GM23338 (cell line): ENCODE results near the gene RMI1. TPM values are rescaled to one million over a fixed set of nuclear protein-coding genes. Genes with fewer than 3 reads are reported as not detected.

ENCODE experiments used
- ATAC-seq: fragments of 200-7000 bp; cut with Tn5 transposase; 3 replicates; pipeline ENCODE4 v1.9.1; 2020
- DNase-seq: peaks from one replicate; pipeline ENCODE4 v3.0.0-alpha.2; 2015; ENCODE audit warnings: low spot score
- H2AFZ ChIP-seq: fragments of 200-600 bp; sonication (generic); 2 replicates; pipeline ENCODE4 v1.8.0; 2016; ENCODE audit warnings: antibody characterized with exemption, mild to moderate bottlenecking, moderate library complexity
- H3F3A ChIP-seq: fragments of 200-600 bp; sonication (generic); replicated peaks from 2 replicates; pipeline ENCODE4 v1.8.0; 2017; ENCODE audit warnings: antibody characterized with exemption, mixed run types, low read depth
- H3K27ac ChIP-seq: fragments of 200-600 bp; sonication (generic); 2 replicates; pipeline ENCODE4 v1.6.1; 2016; ENCODE audit warnings: low read depth
- H3K27me3 ChIP-seq: fragments of 200-600 bp; sonication (generic); 2 replicates; pipeline ENCODE4 v1.8.0; 2016; ENCODE audit warnings: mild to moderate bottlenecking, mixed run types, moderate library complexity; ENCODE audit not compliant: insufficient read depth
- H3K36me3 ChIP-seq: fragments of 200-600 bp; sonication (generic); 2 replicates; pipeline ENCODE4 v1.8.0; 2016; ENCODE audit warnings: mild to moderate bottlenecking; ENCODE audit not compliant: insufficient read depth
- H3K4me1 ChIP-seq: fragments of 200-600 bp; sonication (generic); 2 replicates; pipeline ENCODE4 v1.8.0; 2016; ENCODE audit warnings: mild to moderate bottlenecking, moderate library complexity; ENCODE audit not compliant: insufficient read depth
- H3K4me2 ChIP-seq: fragments of 200-600 bp; sonication (generic); 2 replicates; pipeline ENCODE4 v1.7.1; 2017; ENCODE audit warnings: mixed run types
- H3K4me3 ChIP-seq: fragments of 200-600 bp; sonication (generic); 2 replicates; pipeline ENCODE4 v1.6.1; 2016; ENCODE audit warnings: mixed run types
- H3K79me2 ChIP-seq: fragments of 200-600 bp; sonication (generic); replicated peaks from 2 replicates; pipeline ENCODE4 v1.8.0; 2017; ENCODE audit warnings: mild to moderate bottlenecking; ENCODE audit not compliant: insufficient read depth
- H3K9me2 ChIP-seq: fragments of 200-600 bp; sonication (generic); 2 replicates; pipeline ENCODE4 v1.8.0; 2017; ENCODE audit not compliant: insufficient read depth
- H4K20me1 ChIP-seq: fragments of 200-600 bp; sonication (generic); replicated peaks from 2 replicates; pipeline ENCODE4 v1.8.0; 2017; ENCODE audit warnings: mild to moderate bottlenecking; ENCODE audit not compliant: insufficient read depth
- H3K27ac Mint-ChIP-seq: 2 replicates; pipeline ENCODE4 v1.8.0; 2020; ENCODE audit warnings: inconsistent platforms, mild to moderate bottlenecking, moderate library complexity, mixed read lengths
- H3K27me3 Mint-ChIP-seq: 3 replicates; pipeline ENCODE4 v1.8.0; 2022; ENCODE audit warnings: low read depth, mild to moderate bottlenecking, moderate library complexity, mixed read lengths, inconsistent platforms; ENCODE audit not compliant: insufficient read depth, poor library complexity
- H3K36me3 Mint-ChIP-seq: 3 replicates; pipeline ENCODE4 v1.8.0; 2021; ENCODE audit warnings: low read depth, mild to moderate bottlenecking, inconsistent platforms, moderate library complexity, mixed read lengths
- H3K4me1 Mint-ChIP-seq: 3 replicates; pipeline ENCODE4 v1.8.0; 2020; ENCODE audit warnings: mild to moderate bottlenecking, inconsistent platforms, mixed read lengths
- H3K4me3 Mint-ChIP-seq: 3 replicates; pipeline ENCODE4 v1.8.0; 2021; ENCODE audit warnings: moderate library complexity, mild to moderate bottlenecking, inconsistent platforms, mixed read lengths
- H3K9me3 Mint-ChIP-seq: 3 replicates; pipeline ENCODE4 v1.8.0; 2020; ENCODE audit warnings: moderate library complexity, mild to moderate bottlenecking, inconsistent platforms, mixed read lengths
- CREB1 ChIP-seq: fragments of 250-450 bp; sonication (Bioruptor Pico); IDR thresholded peaks from 2 replicates; pipeline ENCODE4 v1.5.0; 2020; ENCODE audit warnings: low read depth, mild to moderate bottlenecking, moderate library complexity
- EZH2 ChIP-seq: fragments of 200-600 bp; sonication (generic); IDR thresholded peaks from one replicate; pipeline ENCODE4 v1.8.0; 2017; ENCODE audit warnings: antibody characterized with exemption, mild to moderate bottlenecking, low read depth; ENCODE audit not compliant: unreplicated experiment
- EZH2phosphoT487 ChIP-seq: fragments of 200-600 bp; sonication (generic); IDR thresholded peaks from one replicate; pipeline ENCODE4 v1.8.1; 2018; ENCODE audit warnings: antibody characterized with exemption; ENCODE audit not compliant: unreplicated experiment
- JUNB ChIP-seq: IDR thresholded peaks from one replicate; pipeline ENCODE4 v1.6.1; 2016; ENCODE audit warnings: antibody characterized with exemption; ENCODE audit not compliant: unreplicated experiment
- NANOG ChIP-seq: IDR thresholded peaks from 2 replicates; pipeline ENCODE4 v1.6.1; 2016; ENCODE audit warnings: antibody characterized with exemption, borderline replicate concordance
- POLR2AphosphoS5 ChIP-seq: IDR thresholded peaks from 2 replicates; pipeline ENCODE4 v1.6.1; 2016; ENCODE audit warnings: antibody characterized with exemption, low read depth
- STAT1 ChIP-seq: IDR thresholded peaks from one replicate; pipeline ENCODE4 v1.6.1; 2016; ENCODE audit warnings: antibody characterized with exemption; ENCODE audit not compliant: unreplicated experiment
- ZNF114 ChIP-seq: fragments of 250-450 bp; sonication (Bioruptor Pico); IDR thresholded peaks from 2 replicates; pipeline ENCODE4 v1.5.0; 2020; ENCODE audit warnings: mild to moderate bottlenecking, moderate library complexity
- ZNF331 ChIP-seq: fragments of 250-450 bp; sonication (Bioruptor Pico); IDR thresholded peaks from 2 replicates; pipeline ENCODE4 v1.5.0; 2020; ENCODE audit warnings: low read depth, mild to moderate bottlenecking, moderate library complexity
- polyA plus RNA-seq: library from polyadenylated mRNA; unstranded; fragments of >200 nt; fragmentation: Nextera tagmentation; extraction: Ambion mirVana; gene quantifications from 2 replicates; pipeline ENCODE4 v1.2.1, GENCODE V29; 2016
- total RNA-seq: library from RNA; depleted of rRNA; stranded (reverse); fragments of >200 nt; shearing (Covaris generic); gene quantifications from 2 replicates; pipeline ENCODE4 v1.2.3, GENCODE V29; 2014
- TF ChIP-seq, protein P1 (sequence below), 2 experiments: fragments of 200-600 bp in 1 of 2; sonication (generic) in 1 of 2; conservative IDR thresholded peaks; 2 replicates each; pipeline versions ENCODE4 v1.5.1 to v1.6.1; 2016 to 2017; ENCODE audit warnings: antibody characterized with exemption in 2 of 2, low read depth in 2 of 2, mild to moderate bottlenecking in 2 of 2, moderate library complexity in 1 of 2
- TF ChIP-seq, protein P2 (sequence below): fragments of 250-450 bp; sonication (Bioruptor Pico); IDR thresholded peaks from 2 replicates; pipeline ENCODE4 v1.5.0; 2020; ENCODE audit warnings: mild to moderate bottlenecking, moderate library complexity
- TF ChIP-seq, protein P3 (sequence below): IDR thresholded peaks from one replicate; pipeline ENCODE4 v1.6.1; 2018; ENCODE audit warnings: antibody characterized with exemption; ENCODE audit not compliant: unreplicated experiment
- TF ChIP-seq, protein P4 (sequence below): IDR thresholded peaks from 2 replicates; pipeline ENCODE4 v1.6.1; 2016; ENCODE audit warnings: antibody characterized with exemption

Gene RMI1
- total and polyA plus RNA-seq, 2 experiments from 2014 or later: 16.9 to 36.1 TPM

DNA sequence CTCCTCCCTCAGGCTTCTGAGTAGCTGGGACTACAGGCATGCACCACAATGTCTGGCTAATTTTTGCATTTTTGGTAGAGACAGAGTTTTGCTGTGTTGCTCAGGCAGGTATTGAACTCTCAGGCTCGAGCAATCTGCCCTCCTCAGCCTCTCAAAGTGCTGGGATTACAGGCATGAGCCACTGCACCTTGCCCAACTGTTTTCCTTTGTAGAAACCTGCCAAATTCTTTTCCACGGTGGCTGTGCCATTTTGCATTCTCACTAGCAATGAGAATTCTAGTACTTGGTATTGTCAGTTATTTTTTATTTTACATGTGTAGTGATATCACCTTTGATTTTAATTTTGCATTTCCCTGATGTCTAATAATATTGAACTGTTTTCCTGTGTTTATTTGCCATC is 7.8 kb downstream of the RMI1 start:
- Histone ChIP-seq H3K36me3 (no peaks in the 10 kb centered on the region), H3K27me3 (no peaks in the 10 kb centered on the region), H3K9me2 (no peaks in the 10 kb centered on the region), H2AFZ (no peak overlapping the region), H3K27ac (no peak overlapping the region), H3F3A (no peaks in the 10 kb centered on the region), H3K4me3 (no peak overlapping the region), H3K4me2 (no peak overlapping the region), H3K4me1 (peaks cover under 1% of the 10 kb centered on the region; the same call in 1 of the 2 replicates), H4K20me1 (peaks cover 44% of the 10 kb centered on the region), H3K79me2 (peaks cover 97% of the 10 kb centered on the region)
- no peaks in the 10 kb centered on the region for H3K9me3 Mint-ChIP-seq
- peaks cover 4% of the 10 kb centered on the region for H3K27me3 Mint-ChIP-seq
- TF ChIP-seq, protein P1, sequence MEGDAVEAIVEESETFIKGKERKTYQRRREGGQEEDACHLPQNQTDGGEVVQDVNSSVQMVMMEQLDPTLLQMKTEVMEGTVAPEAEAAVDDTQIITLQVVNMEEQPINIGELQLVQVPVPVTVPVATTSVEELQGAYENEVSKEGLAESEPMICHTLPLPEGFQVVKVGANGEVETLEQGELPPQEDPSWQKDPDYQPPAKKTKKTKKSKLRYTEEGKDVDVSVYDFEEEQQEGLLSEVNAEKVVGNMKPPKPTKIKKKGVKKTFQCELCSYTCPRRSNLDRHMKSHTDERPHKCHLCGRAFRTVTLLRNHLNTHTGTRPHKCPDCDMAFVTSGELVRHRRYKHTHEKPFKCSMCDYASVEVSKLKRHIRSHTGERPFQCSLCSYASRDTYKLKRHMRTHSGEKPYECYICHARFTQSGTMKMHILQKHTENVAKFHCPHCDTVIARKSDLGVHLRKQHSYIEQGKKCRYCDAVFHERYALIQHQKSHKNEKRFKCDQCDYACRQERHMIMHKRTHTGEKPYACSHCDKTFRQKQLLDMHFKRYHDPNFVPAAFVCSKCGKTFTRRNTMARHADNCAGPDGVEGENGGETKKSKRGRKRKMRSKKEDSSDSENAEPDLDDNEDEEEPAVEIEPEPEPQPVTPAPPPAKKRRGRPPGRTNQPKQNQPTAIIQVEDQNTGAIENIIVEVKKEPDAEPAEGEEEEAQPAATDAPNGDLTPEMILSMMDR (conservative IDR thresholded peaks at IDR 0.05; ENCODE audit: low read depth in 2 of 2): no peak
- TF ChIP-seq EZH2 (no peak), ZNF331 (no peak), JUNB (no peak), STAT1 (no peak), ZNF114 (CRISPR knock-in tag) (no peak), EZH2phosphoT487 (no peak), POLR2AphosphoS5 (no peak), NANOG (no peak), CREB1 (CRISPR knock-in tag) (no peak)
- TF ChIP-seq, protein P2, sequence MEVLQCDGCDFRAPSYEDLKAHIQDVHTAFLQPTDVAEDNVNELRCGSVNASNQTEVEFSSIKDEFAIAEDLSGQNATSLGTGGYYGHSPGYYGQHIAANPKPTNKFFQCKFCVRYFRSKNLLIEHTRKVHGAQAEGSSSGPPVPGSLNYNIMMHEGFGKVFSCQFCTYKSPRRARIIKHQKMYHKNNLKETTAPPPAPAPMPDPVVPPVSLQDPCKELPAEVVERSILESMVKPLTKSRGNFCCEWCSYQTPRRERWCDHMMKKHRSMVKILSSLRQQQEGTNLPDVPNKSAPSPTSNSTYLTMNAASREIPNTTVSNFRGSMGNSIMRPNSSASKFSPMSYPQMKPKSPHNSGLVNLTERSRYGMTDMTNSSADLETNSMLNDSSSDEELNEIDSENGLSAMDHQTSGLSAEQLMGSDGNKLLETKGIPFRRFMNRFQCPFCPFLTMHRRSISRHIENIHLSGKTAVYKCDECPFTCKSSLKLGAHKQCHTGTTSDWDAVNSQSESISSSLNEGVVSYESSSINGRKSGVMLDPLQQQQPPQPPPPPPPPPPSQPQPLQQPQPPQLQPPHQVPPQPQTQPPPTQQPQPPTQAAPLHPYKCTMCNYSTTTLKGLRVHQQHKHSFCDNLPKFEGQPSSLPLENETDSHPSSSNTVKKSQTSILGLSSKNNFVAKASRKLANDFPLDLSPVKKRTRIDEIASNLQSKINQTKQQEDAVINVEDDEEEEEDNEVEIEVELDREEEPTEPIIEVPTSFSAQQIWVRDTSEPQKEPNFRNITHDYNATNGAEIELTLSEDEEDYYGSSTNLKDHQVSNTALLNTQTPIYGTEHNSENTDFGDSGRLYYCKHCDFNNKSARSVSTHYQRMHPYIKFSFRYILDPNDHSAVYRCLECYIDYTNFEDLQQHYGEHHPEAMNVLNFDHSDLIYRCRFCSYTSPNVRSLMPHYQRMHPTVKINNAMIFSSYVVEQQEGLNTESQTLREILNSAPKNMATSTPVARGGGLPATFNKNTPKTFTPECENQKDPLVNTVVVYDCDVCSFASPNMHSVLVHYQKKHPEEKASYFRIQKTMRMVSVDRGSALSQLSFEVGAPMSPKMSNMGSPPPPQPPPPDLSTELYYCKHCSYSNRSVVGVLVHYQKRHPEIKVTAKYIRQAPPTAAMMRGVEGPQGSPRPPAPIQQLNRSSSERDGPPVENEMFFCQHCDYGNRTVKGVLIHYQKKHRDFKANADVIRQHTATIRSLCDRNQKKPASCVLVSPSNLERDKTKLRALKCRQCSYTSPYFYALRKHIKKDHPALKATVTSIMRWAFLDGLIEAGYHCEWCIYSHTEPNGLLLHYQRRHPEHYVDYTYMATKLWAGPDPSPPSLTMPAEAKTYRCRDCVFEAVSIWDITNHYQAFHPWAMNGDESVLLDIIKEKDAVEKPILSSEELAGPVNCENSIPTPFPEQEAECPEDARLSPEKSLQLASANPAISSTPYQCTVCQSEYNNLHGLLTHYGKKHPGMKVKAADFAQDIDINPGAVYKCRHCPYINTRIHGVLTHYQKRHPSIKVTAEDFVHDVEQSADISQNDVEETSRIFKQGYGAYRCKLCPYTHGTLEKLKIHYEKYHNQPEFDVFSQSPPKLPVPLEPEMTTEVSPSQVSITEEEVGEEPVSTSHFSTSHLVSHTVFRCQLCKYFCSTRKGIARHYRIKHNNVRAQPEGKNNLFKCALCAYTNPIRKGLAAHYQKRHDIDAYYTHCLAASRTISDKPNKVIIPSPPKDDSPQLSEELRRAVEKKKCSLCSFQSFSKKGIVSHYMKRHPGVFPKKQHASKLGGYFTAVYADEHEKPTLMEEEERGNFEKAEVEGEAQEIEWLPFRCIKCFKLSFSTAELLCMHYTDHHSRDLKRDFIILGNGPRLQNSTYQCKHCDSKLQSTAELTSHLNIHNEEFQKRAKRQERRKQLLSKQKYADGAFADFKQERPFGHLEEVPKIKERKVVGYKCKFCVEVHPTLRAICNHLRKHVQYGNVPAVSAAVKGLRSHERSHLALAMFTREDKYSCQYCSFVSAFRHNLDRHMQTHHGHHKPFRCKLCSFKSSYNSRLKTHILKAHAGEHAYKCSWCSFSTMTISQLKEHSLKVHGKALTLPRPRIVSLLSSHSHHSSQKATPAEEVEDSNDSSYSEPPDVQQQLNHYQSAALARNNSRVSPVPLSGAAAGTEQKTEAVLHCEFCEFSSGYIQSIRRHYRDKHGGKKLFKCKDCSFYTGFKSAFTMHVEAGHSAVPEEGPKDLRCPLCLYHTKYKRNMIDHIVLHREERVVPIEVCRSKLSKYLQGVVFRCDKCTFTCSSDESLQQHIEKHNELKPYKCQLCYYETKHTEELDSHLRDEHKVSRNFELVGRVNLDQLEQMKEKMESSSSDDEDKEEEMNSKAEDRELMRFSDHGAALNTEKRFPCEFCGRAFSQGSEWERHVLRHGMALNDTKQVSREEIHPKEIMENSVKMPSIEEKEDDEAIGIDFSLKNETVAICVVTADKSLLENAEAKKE (CRISPR knock-in tag): no peak
- TF ChIP-seq, protein P3, sequence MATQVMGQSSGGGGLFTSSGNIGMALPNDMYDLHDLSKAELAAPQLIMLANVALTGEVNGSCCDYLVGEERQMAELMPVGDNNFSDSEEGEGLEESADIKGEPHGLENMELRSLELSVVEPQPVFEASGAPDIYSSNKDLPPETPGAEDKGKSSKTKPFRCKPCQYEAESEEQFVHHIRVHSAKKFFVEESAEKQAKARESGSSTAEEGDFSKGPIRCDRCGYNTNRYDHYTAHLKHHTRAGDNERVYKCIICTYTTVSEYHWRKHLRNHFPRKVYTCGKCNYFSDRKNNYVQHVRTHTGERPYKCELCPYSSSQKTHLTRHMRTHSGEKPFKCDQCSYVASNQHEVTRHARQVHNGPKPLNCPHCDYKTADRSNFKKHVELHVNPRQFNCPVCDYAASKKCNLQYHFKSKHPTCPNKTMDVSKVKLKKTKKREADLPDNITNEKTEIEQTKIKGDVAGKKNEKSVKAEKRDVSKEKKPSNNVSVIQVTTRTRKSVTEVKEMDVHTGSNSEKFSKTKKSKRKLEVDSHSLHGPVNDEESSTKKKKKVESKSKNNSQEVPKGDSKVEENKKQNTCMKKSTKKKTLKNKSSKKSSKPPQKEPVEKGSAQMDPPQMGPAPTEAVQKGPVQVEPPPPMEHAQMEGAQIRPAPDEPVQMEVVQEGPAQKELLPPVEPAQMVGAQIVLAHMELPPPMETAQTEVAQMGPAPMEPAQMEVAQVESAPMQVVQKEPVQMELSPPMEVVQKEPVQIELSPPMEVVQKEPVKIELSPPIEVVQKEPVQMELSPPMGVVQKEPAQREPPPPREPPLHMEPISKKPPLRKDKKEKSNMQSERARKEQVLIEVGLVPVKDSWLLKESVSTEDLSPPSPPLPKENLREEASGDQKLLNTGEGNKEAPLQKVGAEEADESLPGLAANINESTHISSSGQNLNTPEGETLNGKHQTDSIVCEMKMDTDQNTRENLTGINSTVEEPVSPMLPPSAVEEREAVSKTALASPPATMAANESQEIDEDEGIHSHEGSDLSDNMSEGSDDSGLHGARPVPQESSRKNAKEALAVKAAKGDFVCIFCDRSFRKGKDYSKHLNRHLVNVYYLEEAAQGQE: no peak
- TF ChIP-seq, protein P4, sequence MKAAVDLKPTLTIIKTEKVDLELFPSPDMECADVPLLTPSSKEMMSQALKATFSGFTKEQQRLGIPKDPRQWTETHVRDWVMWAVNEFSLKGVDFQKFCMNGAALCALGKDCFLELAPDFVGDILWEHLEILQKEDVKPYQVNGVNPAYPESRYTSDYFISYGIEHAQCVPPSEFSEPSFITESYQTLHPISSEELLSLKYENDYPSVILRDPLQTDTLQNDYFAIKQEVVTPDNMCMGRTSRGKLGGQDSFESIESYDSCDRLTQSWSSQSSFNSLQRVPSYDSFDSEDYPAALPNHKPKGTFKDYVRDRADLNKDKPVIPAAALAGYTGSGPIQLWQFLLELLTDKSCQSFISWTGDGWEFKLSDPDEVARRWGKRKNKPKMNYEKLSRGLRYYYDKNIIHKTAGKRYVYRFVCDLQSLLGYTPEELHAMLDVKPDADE: no peak
- ATAC-seq (no peak), DNase-seq (no peak)
- no peak overlapping the region for H3K4me3 Mint-ChIP-seq
- peaks cover 5% of the 10 kb centered on the region for H3K4me1 Mint-ChIP-seq
- H3K27ac Mint-ChIP-seq: no peak overlapping the region
- H3K36me3 Mint-ChIP-seq: peaks cover 20% of the 10 kb centered on the region
